SKM-1 (cell line): ENCODE results near the gene PRKN.

Source experiments
- DNase-seq: peaks from one replicate; lab custom pipeline; 2025; ENCODE audit not compliant: unreplicated experiment; lab: John Stamatoyannopoulos, UW

The PRKN gene

GRCh38 chr6:162005372-162005771 lies 722.2 kb downstream of the PRKN start:
- no peak for DNase-seq

- DNase-seq = no peak
These were observed 730.8 kb downstream of the PRKN start for GRCh38 chr6:161996783-161997182.

- DNase-seq = no peak
These were observed 741.6 kb downstream of the PRKN start for GRCh38 chr6:161985876-161986423.

DNA sequence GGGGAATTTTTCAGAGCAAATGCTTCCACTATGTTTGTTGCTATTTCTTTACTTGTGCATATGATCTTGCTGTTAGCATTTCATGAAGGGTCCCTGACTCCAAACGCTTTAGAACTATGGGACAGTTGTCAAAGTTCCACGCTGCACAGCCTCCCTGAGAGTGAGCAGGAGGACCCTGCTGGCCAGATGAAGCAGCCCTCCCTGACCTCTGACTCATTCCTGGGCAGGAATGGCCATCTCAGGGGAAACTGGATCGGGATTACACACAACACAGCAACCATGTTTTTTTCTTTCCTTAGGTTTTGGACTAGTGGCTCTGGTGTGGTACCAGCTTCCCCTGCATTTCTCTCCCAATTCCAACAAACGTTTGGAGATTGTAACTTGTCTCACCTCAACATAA lies 742.9 kb downstream of the PRKN start:
- no peak for DNase-seq

- DNase-seq = no peak
These were observed 751.0 kb downstream of the PRKN start for GRCh38 chr6:161976553-161976952.

DNA sequence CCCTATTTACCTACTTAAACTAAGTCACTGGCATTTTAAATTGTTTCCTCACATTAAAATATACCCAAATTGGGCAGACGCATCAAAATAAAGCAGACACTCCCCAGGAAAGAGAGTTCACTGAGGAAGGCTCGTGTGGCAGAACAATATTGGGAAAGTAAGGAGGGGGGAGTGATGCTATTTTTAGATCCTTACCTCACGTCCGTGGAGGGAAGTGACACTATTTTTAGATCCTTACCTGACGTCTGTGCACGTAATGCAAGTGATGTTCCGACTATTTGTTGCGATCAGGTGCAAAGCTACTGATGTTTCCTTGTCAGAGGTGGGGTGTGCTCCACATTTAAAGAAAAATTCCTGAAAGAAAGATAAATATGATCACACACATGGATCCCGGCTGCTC lies 754.5 kb downstream of the PRKN start:
- no peak for DNase-seq

- no peak for DNase-seq
These were observed 756.5 kb downstream of the PRKN start for GRCh38 chr6:161971043-161971442.

DNA sequence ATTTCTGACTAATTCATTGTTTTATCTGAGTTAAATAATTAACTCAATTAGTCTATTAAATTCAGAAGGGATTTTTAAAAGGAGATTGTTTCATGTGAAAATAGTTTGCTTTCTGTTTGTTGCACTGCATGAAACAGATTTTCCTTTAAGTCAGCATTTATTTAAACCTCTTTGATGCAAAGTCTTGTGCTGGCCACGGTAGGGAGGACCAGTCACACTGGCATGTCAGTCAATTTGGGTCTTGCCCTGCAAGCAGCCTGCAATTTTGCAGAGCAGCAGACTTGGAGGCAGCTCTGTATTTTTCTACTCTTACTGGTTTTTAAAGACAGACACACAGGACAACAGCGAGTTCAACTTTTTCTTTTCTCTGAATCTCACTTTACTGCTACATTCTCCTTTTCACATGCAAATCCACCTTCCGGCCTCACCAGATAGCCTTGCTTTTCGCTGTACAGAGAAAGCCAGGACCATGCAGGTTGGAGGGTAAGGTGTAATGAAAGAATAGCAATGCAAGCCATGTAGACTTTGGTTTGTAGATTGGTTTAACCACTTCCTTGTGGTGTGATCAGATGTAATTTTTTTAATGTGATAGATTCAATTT lies 763.8 kb downstream of the PRKN start:
- DNase-seq = no peak

DNA sequence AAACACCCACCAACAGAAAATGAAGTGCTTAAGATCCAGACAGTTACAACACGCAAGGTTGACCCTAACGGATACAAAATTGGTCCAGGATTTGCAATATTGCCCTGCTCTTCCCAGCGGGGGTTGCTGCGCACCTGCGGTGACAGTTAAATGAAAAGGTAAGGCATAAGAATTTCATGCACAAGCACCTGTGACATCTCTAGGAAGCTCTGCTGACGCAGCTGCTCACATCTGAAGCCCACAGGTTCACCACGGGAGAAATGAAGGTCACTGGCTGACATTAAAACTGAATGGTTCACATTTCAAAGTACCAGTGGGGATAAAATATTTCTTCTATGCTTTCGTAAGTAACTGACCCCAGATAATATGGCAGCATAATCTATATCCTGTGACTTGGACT lies 764.4 kb downstream of the PRKN start:
- no peak for DNase-seq

- DNase-seq = no peak
These were observed 765.8 kb downstream of the PRKN start for GRCh38 chr6:161961796-161962195.

GRCh38 chr6:161961046-161961445 lies 766.5 kb downstream of the PRKN start:
- DNase-seq = no peak

DNA sequence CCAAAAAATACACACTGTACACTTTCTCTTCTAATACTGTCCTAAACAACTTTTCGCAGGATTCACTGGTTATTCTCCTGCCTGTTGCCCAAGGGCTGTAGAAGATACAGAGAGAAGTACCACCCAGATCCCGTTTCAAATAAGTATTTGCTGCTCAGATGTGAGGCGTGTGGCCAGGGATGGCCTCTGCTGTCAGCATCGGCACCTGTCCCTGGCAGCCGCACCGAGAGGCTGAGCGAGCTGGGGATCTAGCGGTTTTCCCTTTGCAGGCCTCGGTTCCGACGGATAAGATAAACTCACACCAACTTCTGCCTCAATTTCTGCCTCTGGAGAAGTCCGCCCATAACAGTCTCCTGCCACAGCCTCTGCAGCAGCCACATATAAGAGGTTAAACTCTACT lies 768.5 kb downstream of the PRKN start:
- DNase-seq = no peak

DNA sequence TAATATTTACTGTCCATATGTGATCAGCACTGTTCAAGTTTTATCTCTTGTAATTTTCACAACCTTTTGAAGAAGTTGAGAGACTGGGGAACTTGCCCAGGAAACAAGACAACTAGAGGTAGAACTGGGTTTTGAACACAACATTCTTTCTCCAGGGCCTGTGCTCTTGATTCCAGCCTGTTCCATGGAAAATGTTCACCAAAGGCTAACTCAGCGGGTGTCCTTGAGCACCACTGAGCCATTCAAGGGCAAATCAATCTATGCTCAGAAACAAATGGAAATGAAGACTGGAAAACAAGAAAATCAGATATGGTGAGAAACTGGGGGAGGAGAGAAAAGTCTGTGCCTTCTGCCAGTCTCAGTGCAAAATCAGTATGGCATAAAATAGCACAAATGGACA lies 771.5 kb downstream of the PRKN start:
- DNase-seq = no peak

- DNase-seq = no peak
These were observed 772.8 kb downstream of the PRKN start for GRCh38 chr6:161954699-161955276.

GRCh38 chr6:161954077-161954476 lies 773.5 kb downstream of the PRKN start:
- no peak for DNase-seq

DNA sequence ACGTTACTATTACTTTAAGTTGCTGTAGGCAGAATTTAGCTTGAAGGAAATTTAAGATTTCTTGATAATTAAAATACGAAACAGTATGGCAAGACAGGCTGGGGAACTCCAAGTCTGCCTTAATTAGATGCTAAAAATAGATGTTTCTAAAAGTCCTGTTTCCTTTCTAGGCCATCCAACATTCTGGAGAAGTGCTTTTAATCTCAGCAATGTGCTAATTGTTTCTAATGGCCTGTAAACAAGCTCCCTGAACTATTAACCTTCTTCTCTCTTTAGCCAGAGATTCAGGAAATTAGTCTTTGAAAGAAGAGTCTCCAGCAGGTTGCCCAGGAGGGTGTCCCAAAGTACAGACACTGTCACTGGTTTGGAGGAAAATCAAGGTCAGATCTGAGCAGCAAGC lies 776.4 kb downstream of the PRKN start:
- DNase-seq = no peak

DNA sequence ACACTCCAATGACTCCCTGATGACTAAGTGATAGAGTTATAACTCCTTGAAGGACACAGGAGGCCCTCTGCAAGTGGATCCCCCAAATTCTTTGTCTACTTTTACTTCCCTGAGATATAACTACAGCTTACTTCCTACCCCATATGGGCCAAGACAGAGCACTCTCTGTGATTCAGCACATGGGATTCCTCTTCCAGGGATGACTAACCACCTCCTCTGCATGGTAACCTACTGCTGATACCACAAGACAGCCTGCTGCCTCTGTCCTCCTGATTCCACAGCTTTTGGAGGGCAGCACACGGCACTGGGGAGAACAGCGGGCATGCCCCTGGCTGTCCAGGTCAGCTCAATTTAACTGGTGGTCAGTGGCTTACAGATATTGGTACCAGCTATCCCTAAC lies 778.0 kb downstream of the PRKN start:
- no peak for DNase-seq

GRCh38 chr6:161948462-161948861 lies 779.1 kb downstream of the PRKN start:
- no peak for DNase-seq

GRCh38 chr6:161947371-161947770 lies 780.2 kb downstream of the PRKN start:
- no peak for DNase-seq

DNA sequence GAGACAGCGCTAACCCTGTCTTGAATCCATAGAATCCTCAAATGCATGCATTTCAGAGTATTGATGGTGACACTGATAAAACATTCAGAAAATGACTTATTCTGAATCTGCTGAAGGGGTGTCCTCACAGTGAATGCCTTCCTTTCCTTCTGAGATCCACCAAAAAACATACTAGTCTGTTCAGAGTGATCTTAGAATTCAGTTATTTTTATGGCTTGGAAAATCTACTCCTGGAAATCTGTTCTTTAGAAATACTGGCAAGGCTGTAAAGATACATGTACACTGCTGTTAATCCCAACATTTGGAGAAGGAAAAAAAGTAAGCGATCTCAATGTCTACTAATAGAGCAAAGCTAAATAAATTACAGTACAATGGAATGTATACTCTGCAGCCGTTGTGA lies 781.1 kb downstream of the PRKN start:
- no peak for DNase-seq

DNA sequence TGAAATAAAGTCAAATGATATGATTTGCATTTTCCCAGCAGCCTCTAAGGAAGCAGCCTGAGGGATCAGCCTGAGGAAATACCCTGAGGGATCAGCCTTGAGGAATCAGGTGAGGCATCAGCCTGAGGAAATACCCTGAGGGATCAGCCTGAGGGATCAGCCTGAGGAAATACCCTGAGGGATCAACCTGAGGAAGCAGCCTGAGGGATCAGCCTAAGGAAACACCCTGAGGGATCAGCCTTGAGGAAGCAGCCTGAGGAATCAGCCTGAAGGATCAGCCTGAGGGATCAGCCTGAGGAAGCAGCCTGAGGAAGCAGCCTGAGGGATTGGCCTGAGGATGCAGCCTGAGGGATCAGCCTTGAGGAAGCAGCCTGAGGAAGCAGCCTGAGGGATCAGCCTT lies 784.0 kb downstream of the PRKN start:
- DNase-seq = no peak

GRCh38 chr6:161941565-161941964 lies 786.0 kb downstream of the PRKN start:
- DNase-seq = no peak

- DNase-seq = no peak
These were observed 787.0 kb downstream of the PRKN start for GRCh38 chr6:161940519-161940918.
